Esophagus muscularis mucosa (tissue), 4 donors: Measurements from ENCODE around the gene RCVRN. TPM values are rescaled to one million over a fixed set of nuclear protein-coding genes. Genes with fewer than 3 reads are reported as not detected.

Experiments
- DNase-seq: peaks from one replicate; pipeline ENCODE4 v3.0.0-alpha.2; 2017; ENCODE audit errors: extremely low spot score
- H3K27ac ChIP-seq, 4 donors: fragments of 200-600 bp; sonication (generic); replicated peaks in 1 of 4; 1 replicate in 3 of 4; 2 replicates in 1 of 4; pipeline ENCODE4 v1.5.1; 2016 to 2019; ENCODE audit warnings: mild to moderate bottlenecking in 1 of 4
- H3K27me3 ChIP-seq, 4 donors: fragments of 200-600 bp; sonication (generic); one replicate each; pipeline versions ENCODE4 v1.5.1 to v1.6.0; 2016 to 2019
- H3K36me3 ChIP-seq, 4 donors: fragments of 200-600 bp; sonication (generic); one replicate each; pipeline ENCODE4 v1.5.1; 2016 to 2019
- H3K4me1 ChIP-seq, 4 donors: fragments of 200-600 bp; sonication (generic); one replicate each; pipeline ENCODE4 v1.5.1; 2016 to 2019
- H3K4me3 ChIP-seq, 4 donors: fragments of 200-600 bp; sonication (generic); 1 replicate in 2 of 4; 2 replicates in 2 of 4; pipeline ENCODE4 v1.5.1; 2016 to 2019; ENCODE audit warnings: mild to moderate bottlenecking in 4 of 4, moderate library complexity in 1 of 4
- H3K9me3 ChIP-seq, 4 donors: fragments of 200-600 bp; sonication (generic); 1 replicate in 3 of 4; 2 replicates in 1 of 4; pipeline ENCODE4 v1.5.1; 2016 to 2019
- CTCF ChIP-seq, 3 experiments: fragments of 200-600 bp in 2 of 3; fragments of 450-650 bp in 1 of 3; sonication (generic) in 2 of 3; IDR thresholded peaks; one replicate each; pipeline ENCODE4 v1.5.1; 2017 to 2019; ENCODE audit warnings: antibody characterized with exemption in 3 of 3, mild to moderate bottlenecking in 2 of 3, moderate library complexity in 1 of 3
- EP300 ChIP-seq: sonication (generic); formaldehyde crosslinking; IDR thresholded peaks from one replicate; pipeline ENCODE4 v1.6.1; 2017; ENCODE audit warnings: antibody characterized with exemption
- POLR2A ChIP-seq: fragments of 450-650 bp; IDR thresholded peaks from one replicate; pipeline ENCODE4 v1.6.1; 2017; ENCODE audit warnings: antibody characterized with exemption, moderate library complexity, mild to moderate bottlenecking, low read depth
- POLR2AphosphoS5 ChIP-seq, 2 donors: sonication (generic); formaldehyde crosslinking; IDR thresholded peaks; one replicate each; pipeline ENCODE4 v1.6.1; 2017; ENCODE audit warnings: antibody characterized with exemption in 2 of 2
- WGBS: methylation state at CpG from one replicate; pipeline ENCODE4 v1.1.5; 2018; 5-methylcytosine and 5-hydroxymethylcytosine counted together
- intact Hi-C: fragments of 100-400 bp; cut with DNase I; formaldehyde crosslinking; loops from one replicate; pipeline ENCODE4 v1.15.1; 2023
- total RNA-seq, 4 donors: library from RNA; depleted of rRNA; stranded (reverse); fragments of >200 nt; gene quantifications; one replicate each; pipeline versions ENCODE4 v1.1.0 to v1.2.1, GENCODE V29; 2016

The RCVRN gene
- total RNA-seq, 4 donors from 2014 or later: 0.52 TPM; not detected in 3

- no peak for TF ChIP-seq CTCF (IDR thresholded peaks at IDR 0.05)
- no peak for TF ChIP-seq POLR2A
- TF ChIP-seq POLR2AphosphoS5 (IDR thresholded peaks at IDR 0.05): no peak
- TF ChIP-seq EP300: no peak
- 94% methylated on average over 9 of the region's 9 CpGs for WGBS
- no peak overlapping the region for H3K4me3 ChIP-seq
- peak overlapping the region in 1 of 4 donors; percentile 18 for H3K27ac ChIP-seq
- no peak for DNase-seq
- peaks cover 0 to 11% (median 0%) of the 10 kb centered on the region in 4 donors for H3K9me3 ChIP-seq
- H3K27me3 ChIP-seq: no peaks in the 10 kb centered on the region
- H3K4me1 ChIP-seq: peaks cover 7 to 19% (median 15%) of the 10 kb centered on the region in 4 donors
- intact Hi-C loops: no loop called here
- H3K36me3 ChIP-seq: peaks cover 5 to 61% (median 36%) of the 10 kb centered on the region in 4 donors
Measured at GRCh38 chr17:9937901-9938300, 32.8 kb upstream of the RCVRN start.

DNA sequence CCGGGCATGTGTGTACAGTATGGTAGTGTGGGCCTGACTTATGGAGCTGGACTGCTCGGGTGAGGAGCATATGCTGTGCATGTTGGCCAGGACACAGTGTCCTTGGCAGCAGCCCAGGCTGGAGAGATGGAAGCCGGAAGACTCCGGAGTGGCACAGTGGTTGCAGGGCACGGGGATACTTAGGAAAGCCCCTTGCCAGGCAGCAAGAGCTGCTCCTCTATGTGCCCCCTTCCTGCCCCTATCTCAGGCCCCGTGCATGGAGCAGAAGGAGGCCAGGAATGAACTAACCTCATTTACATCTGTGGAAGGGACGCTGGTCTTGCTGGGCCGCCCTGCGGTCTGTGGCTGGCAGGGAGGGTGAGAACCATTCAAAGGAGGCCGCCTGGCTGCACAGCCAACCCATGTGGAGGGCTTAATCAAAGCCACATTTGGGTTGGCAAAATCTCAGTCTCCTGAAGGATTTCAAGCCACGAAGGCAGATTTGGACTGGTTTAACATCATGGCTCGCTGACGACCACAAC, 32.2 kb upstream of the RCVRN start:
- H3K9me3 ChIP-seq: peaks cover 0 to 11% (median 0%) of the 10 kb centered on the region in 4 donors
- H3K27ac ChIP-seq: peak overlapping the region in 1 of 4 donors; percentile 18
- 69% methylated on average over 13 of the region's 13 CpGs for WGBS
- peaks cover 5 to 55% (median 32%) of the 10 kb centered on the region in 4 donors for H3K36me3 ChIP-seq
- intact Hi-C loops: no loop called here
- no peak for DNase-seq
- TF ChIP-seq POLR2AphosphoS5 (IDR thresholded peaks at IDR 0.05) (no peak), EP300 (no peak), CTCF (IDR thresholded peaks at IDR 0.05) (no peak), POLR2A (no peak)
- H3K4me1 ChIP-seq: peaks cover 7 to 19% (median 15%) of the 10 kb centered on the region in 4 donors
- no peak overlapping the region for H3K4me3 ChIP-seq
- no peaks in the 10 kb centered on the region for H3K27me3 ChIP-seq

DNA sequence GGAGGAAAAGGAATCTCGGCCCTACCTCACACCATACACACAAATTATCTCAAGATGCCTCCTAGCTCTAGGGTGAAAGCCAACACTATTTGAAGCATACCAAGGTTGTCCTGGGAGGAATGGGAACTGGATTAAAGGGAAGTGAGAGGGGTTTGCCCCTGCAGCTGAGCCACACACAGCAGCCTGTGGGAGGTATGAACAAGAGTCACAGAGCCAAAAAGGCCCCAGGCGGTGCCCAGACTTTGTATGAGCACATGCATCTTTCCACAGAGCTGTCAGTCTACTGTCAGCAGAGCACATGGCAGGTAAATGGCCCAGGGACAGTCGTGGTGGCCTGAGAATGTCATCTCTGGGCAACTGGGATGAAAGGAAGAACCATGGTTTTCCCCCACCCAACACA, 31.0 kb upstream of the RCVRN start:
- TF ChIP-seq POLR2A: no peak
- TF ChIP-seq CTCF (IDR thresholded peaks at IDR 0.05): no peak
- TF ChIP-seq POLR2AphosphoS5 (IDR thresholded peaks at IDR 0.05): no peak
- 61% methylated on average over 2 of the region's 3 CpGs for WGBS
- intact Hi-C loops: no loop called here

GRCh38 chr17:9935408-9935807, 30.3 kb upstream of the RCVRN start:
- TF ChIP-seq CTCF (IDR thresholded peaks at IDR 0.05) (no peak), EP300 (no peak), POLR2A (no peak), POLR2AphosphoS5 (IDR thresholded peaks at IDR 0.05) (no peak)
- peaks cover 0 to 11% (median 0%) of the 10 kb centered on the region in 4 donors for H3K9me3 ChIP-seq
- H3K36me3 ChIP-seq: peaks cover under 1 to 36% (median 23%) of the 10 kb centered on the region in 4 donors
- H3K27me3 ChIP-seq: no peaks in the 10 kb centered on the region
- H3K27ac ChIP-seq: no peak overlapping the region
- DNase-seq: no peak
- no peak overlapping the region for H3K4me3 ChIP-seq
- intact Hi-C loops: no loop called here
- 83% methylated on average over 5 of the region's 6 CpGs for WGBS
- H3K4me1 ChIP-seq: peaks cover 7 to 22% (median 18%) of the 10 kb centered on the region in 4 donors

More for the DNA sequence above, 31.0 kb upstream of the RCVRN start:
- DNase-seq: no peak
- Histone ChIP-seq H3K36me3 (peaks cover 5 to 42% (median 28%) of the 10 kb centered on the region in 4 donors), H3K4me1 (peaks cover 7 to 22% (median 18%) of the 10 kb centered on the region in 4 donors), H3K9me3 (peaks cover 0 to 11% (median 0%) of the 10 kb centered on the region in 4 donors), H3K4me3 (no peak overlapping the region), H3K27ac (no peak overlapping the region), H3K27me3 (no peaks in the 10 kb centered on the region)

DNA sequence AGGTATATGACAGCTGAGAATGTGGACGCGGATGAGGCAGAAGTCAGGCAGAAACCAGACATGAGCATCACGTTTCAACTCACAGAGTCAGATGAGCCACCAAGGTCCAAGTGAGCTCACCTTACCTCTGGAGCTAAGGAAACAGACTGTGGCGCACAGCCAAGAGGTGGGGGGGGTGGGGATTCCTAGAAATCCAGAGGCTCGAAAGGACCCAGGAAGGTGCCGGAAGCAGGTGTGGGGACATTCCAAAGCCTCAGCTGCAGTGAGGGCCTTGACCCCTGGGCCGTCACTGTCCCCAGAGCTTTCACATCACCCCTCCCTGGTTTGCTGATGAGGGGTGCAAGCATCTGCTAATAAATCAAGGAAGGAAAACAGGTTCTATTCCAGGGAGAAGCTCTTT, 29.3 kb upstream of the RCVRN start:
- WGBS: 86% methylated on average over 6 of the region's 7 CpGs
- Histone ChIP-seq H3K4me1 (peaks cover 7 to 22% (median 19%) of the 10 kb centered on the region in 4 donors), H3K27me3 (no peaks in the 10 kb centered on the region), H3K36me3 (peaks cover 0 to 25% (median 15%) of the 10 kb centered on the region in 4 donors), H3K4me3 (no peak overlapping the region), H3K9me3 (peaks cover 0 to 11% (median 0%) of the 10 kb centered on the region in 4 donors), H3K27ac (no peak overlapping the region)
- TF ChIP-seq POLR2AphosphoS5 (IDR thresholded peaks at IDR 0.05): no peak
- TF ChIP-seq POLR2A: no peak
- TF ChIP-seq EP300: no peak
- DNase-seq: no peak
- intact Hi-C loops: no loop called here
